Measurements from ENCODE around the gene TACC3.

The TACC3 gene

DNA sequence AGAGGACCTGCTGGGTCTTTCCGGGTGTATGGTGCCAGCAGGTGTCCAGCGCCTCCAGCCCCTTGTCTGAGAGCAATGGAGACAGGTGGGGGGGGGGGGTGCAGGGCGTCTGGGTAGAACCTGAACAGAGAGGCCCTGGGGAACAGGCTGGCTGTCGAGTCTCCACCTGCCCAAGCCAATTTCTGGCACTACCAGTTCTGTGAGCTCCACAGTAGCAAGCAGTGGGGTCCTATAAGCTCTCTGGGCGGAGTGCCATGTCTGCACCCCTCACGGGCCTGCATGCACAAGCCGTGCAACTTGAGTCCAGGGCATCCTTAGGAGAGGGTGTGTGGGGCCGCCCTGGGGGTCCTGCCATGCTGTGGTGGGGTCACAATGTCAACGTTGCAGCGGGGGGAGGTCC, 61.7 kb downstream of the TACC3 start:
- no peak overlapping the region for H3K27ac ChIP-seq (ENCODE audit: poor library complexity, severe bottlenecking)
- no peaks in the 10 kb centered on the region for H3K36me3 ChIP-seq (ENCODE audit: low read depth)
- TF ChIP-seq, protein P1, sequence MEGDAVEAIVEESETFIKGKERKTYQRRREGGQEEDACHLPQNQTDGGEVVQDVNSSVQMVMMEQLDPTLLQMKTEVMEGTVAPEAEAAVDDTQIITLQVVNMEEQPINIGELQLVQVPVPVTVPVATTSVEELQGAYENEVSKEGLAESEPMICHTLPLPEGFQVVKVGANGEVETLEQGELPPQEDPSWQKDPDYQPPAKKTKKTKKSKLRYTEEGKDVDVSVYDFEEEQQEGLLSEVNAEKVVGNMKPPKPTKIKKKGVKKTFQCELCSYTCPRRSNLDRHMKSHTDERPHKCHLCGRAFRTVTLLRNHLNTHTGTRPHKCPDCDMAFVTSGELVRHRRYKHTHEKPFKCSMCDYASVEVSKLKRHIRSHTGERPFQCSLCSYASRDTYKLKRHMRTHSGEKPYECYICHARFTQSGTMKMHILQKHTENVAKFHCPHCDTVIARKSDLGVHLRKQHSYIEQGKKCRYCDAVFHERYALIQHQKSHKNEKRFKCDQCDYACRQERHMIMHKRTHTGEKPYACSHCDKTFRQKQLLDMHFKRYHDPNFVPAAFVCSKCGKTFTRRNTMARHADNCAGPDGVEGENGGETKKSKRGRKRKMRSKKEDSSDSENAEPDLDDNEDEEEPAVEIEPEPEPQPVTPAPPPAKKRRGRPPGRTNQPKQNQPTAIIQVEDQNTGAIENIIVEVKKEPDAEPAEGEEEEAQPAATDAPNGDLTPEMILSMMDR (IDR thresholded peaks at IDR 0.05; ENCODE audit: poor library complexity, severe bottlenecking) = no peak
- DNase-seq (ENCODE audit: low spot score) (no peak), ATAC-seq (ENCODE audit: low read depth) (no peak)
- no peaks in the 10 kb centered on the region for H3K9me3 ChIP-seq (ENCODE audit: severe bottlenecking)
- peaks cover under 1% of the 10 kb centered on the region for H3K4me1 ChIP-seq (ENCODE audit: insufficient read depth, poor library complexity, severe bottlenecking)
- no peaks in the 10 kb centered on the region for H3K27me3 ChIP-seq (ENCODE audit: insufficient read depth, poor library complexity, severe bottlenecking)
- H3K4me3 ChIP-seq (ENCODE audit: severe bottlenecking) = no peak overlapping the region

DNA sequence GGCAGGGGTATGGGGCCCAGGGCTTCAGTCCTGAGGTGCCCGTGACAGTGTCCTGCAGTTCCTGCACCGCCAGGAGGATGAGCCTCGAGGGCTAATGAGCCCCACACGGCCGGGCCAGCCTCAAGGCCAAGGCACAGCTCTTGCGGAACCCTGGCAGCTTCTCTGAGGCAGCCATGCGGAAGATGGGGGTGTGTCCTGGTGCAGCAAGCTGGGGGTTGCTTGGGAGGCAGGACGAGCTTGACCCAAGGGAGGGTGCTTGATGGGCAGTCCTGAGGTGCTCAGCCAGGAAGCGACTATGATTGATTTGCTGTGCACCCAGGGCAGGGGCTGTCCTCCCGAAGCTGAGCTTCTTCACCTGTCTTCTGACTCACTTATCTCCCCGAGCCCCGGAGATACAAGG, 62.6 kb downstream of the TACC3 start:
- ATAC-seq (ENCODE audit: low read depth) (no peak; the same call in 2 of the 3 replicates), DNase-seq (ENCODE audit: low spot score) (no peak)
- H3K4me1 ChIP-seq (ENCODE audit: insufficient read depth, poor library complexity, severe bottlenecking) = no peaks in the 10 kb centered on the region
- H3K27ac ChIP-seq (ENCODE audit: poor library complexity, severe bottlenecking) = no peak overlapping the region
- H3K9me3 ChIP-seq (ENCODE audit: severe bottlenecking) = no peaks in the 10 kb centered on the region
- H3K36me3 ChIP-seq (ENCODE audit: low read depth) = no peaks in the 10 kb centered on the region
- H3K27me3 ChIP-seq (ENCODE audit: insufficient read depth, poor library complexity, severe bottlenecking) = no peaks in the 10 kb centered on the region
- TF ChIP-seq, protein P1 (IDR thresholded peaks at IDR 0.05; ENCODE audit: poor library complexity, severe bottlenecking) = no peak
- no peak overlapping the region for H3K4me3 ChIP-seq (ENCODE audit: severe bottlenecking)

DNA sequence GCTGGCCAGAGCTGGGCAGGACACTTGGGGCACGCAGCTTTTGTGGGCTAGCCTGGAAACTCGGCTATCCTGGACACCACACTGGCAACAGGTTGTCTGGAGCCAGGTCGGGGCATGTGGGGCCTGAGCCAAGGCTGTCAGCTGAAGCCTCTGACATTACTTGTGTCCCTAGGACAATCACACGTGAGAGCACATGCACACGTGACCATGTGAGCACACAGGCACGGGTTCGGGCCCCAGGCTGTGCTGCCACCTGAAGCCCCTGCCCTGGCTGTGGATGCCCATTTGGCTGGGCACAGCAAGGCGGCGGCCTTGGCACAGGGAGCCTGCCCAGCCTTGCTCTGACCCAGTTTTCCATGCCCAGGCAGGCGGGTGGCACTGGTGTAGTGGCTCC, 63.1 kb downstream of the TACC3 start:
- ATAC-seq (ENCODE audit: low read depth) = no peak
- TF ChIP-seq, protein P1 (IDR thresholded peaks at IDR 0.05; ENCODE audit: poor library complexity, severe bottlenecking) = no peak
- H3K4me1 ChIP-seq (ENCODE audit: insufficient read depth, poor library complexity, severe bottlenecking) = peaks cover 3% of the 10 kb centered on the region
- H3K36me3 ChIP-seq (ENCODE audit: low read depth) = no peaks in the 10 kb centered on the region
- no peaks in the 10 kb centered on the region for H3K9me3 ChIP-seq (ENCODE audit: severe bottlenecking)
- no peaks in the 10 kb centered on the region for H3K27me3 ChIP-seq (ENCODE audit: insufficient read depth, poor library complexity, severe bottlenecking)
- H3K27ac ChIP-seq (ENCODE audit: poor library complexity, severe bottlenecking) = no peak overlapping the region
- H3K4me3 ChIP-seq (ENCODE audit: severe bottlenecking) = no peak overlapping the region
- DNase-seq (ENCODE audit: low spot score) = no peak

DNA sequence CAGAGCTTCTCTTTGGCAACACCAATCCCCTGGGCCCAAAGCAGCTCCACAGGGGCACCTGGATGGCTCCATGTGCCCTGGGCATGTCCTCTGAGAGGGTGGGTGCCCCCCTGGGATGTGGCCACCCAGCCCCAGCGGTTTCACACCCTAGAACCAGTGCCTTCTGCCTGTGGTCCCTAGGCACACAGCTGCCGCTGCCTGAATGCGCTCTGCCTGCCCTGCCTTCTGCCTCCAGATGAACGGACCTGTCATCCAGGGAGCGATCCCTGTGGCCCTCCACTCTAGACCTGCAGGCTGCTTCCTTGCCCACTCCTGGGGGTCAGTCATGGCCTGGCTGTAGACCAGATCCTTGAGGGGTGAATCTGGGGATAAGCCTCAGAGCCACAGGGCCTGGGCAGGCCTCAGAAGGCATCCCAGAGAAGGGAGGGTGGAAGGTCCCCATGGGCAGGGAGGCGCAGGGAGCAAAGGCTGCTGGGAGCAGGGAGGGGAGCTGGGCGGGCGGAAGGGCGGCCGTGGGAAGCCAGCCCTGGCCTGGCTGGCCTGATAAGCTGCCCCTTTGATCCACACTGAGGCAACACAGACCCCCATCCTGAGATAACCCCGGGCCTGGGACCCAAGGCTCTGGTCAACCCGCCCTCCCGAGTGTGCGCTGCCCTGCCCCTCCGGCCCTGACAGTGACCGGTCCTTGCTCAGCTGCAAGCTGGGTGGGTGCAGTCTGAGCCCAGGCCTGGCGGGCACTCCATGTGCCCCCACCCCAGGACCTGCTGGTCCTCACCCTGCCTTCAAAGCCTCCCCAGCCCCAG, 63.7 kb downstream of the TACC3 start:
- peaks cover 9% of the 10 kb centered on the region for H3K4me1 ChIP-seq (ENCODE audit: insufficient read depth, poor library complexity, severe bottlenecking)
- no peaks in the 10 kb centered on the region for H3K27me3 ChIP-seq (ENCODE audit: insufficient read depth, poor library complexity, severe bottlenecking)
- TF ChIP-seq, protein P1 (IDR thresholded peaks at IDR 0.05; ENCODE audit: poor library complexity, severe bottlenecking) = no peak
- H3K9me3 ChIP-seq (ENCODE audit: severe bottlenecking) = no peaks in the 10 kb centered on the region
- no peak overlapping the region for H3K4me3 ChIP-seq (ENCODE audit: severe bottlenecking)
- no peak overlapping the region for H3K27ac ChIP-seq (ENCODE audit: poor library complexity, severe bottlenecking)
- ATAC-seq (ENCODE audit: low read depth) (no peak), DNase-seq (ENCODE audit: low spot score) (no peak)
- H3K36me3 ChIP-seq (ENCODE audit: low read depth) = no peaks in the 10 kb centered on the region

DNA sequence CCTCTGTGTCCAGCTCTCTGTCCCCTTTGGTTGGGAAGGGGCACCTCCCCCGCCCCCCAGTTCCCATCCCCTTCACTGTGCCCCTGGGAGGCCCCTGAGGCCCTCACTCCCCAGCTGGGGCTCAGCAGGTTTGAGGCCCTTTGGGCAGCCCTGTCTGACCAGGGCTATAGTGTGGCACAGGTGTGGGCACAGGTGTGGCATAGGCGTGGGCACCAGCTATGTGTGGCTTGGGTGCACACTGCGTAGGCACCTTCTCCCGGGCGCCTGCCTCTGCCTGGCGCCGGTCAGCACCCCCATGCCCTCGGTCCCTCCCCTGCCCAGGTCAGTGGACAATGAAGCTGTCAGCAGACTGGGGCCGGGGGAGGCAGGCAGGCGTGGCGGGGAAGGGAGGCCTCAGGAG, 64.3 kb downstream of the TACC3 start:
- TF ChIP-seq, protein P1 (IDR thresholded peaks at IDR 0.05; ENCODE audit: poor library complexity, severe bottlenecking) = no peak
- no peak overlapping the region for H3K4me3 ChIP-seq (ENCODE audit: severe bottlenecking)
- H3K9me3 ChIP-seq (ENCODE audit: severe bottlenecking) = no peaks in the 10 kb centered on the region
- no peaks in the 10 kb centered on the region for H3K36me3 ChIP-seq (ENCODE audit: low read depth)
- no peaks in the 10 kb centered on the region for H3K27me3 ChIP-seq (ENCODE audit: insufficient read depth, poor library complexity, severe bottlenecking)
- DNase-seq (ENCODE audit: low spot score) = no peak
- H3K4me1 ChIP-seq (ENCODE audit: insufficient read depth, poor library complexity, severe bottlenecking) = peaks cover 13% of the 10 kb centered on the region
- H3K27ac ChIP-seq (ENCODE audit: poor library complexity, severe bottlenecking) = no peak overlapping the region
- ATAC-seq (ENCODE audit: low read depth) = no peak

Data from RWPE2 (cell line).